Measurements from ENCODE around the gene NDRG4. TPM values are rescaled to one million over a fixed set of nuclear protein-coding genes. Genes with fewer than 3 reads are reported as not detected.
A peak's percentile ranks its signal among the peaks of the same experiment; 100 is the strongest.

Gene NDRG4
- total RNA-seq, 2 experiments from 2014 or later, result 0.83 to 1.2 TPM

GRCh38 chr16:58510776-58511628 is 11.1 kb downstream of the NDRG4 start:
- peak; percentile 14 for DNase-seq
- H3K27ac Mint-ChIP-seq, result no peak overlapping the region
- ChIA-PET POLR2A (no interaction called here), CTCF (interaction anchor here (0.6 to 3.0 kb wide), 4 partner anchors 120 to 245 kb away, joined by 3 to 28 read pairs (median 9); no protein-coding TSS in a partner anchor)
- H3K27me3 Mint-ChIP-seq, result no peaks in the 10 kb centered on the region
- peaks cover 10% of the 10 kb centered on the region for H3K4me1 Mint-ChIP-seq
- peaks cover 3% of the 10 kb centered on the region for H3K36me3 Mint-ChIP-seq (ENCODE audit: low read depth)
- no peak overlapping the region for H3K4me3 Mint-ChIP-seq
- H3K9me3 Mint-ChIP-seq, result no peaks in the 10 kb centered on the region

GRCh38 chr16:58511933-58512815 is 12.2 kb downstream of the NDRG4 start:
- POLR2A ChIA-PET, result no interaction called here
- Mint-ChIP-seq H3K27me3 (no peaks in the 10 kb centered on the region), H3K36me3 (ENCODE audit: low read depth) (peaks cover 3% of the 10 kb centered on the region), H3K27ac (no peak overlapping the region), H3K4me3 (no peak overlapping the region), H3K9me3 (no peaks in the 10 kb centered on the region), H3K4me1 (peaks cover 20% of the 10 kb centered on the region)
- peak; percentile 83 for DNase-seq
- CTCF ChIA-PET, result interaction anchor here (0.7 to 3.0 kb wide), 8 partner anchors 9 to 244 kb away, joined by 3 to 28 read pairs (median 3); no protein-coding TSS in a partner anchor

DNA sequence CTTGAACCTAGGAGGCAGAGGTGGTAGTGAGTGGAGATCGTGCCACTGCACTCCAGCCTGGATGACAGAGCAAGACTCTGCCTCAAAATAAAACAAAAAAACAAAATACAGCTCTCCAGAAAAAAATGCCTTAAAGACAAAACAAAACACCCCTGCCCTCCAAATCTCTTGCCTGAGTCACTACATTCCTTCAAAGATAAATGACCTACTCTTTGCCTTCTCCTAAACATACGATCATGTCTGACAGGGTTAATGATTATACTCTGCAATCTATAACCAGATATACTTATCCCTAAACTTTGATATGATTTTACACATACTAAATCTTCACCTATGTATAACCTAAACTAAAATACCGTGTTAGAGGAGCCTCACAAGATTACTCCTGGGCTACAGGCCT is 13.9 kb downstream of the NDRG4 start:
- ChIA-PET CTCF (interaction anchor here (0.7 to 2.2 kb wide), 8 partner anchors 8 to 242 kb away, joined by 3 to 19 read pairs (median 3); partner anchors contain the start of gene GINS3), POLR2A (interaction anchor here (0.8 kb wide), 1 partner anchor 114 kb away, joined by 3 read pairs; no protein-coding TSS in a partner anchor)
- peaks cover 17% of the 10 kb centered on the region for H3K36me3 Mint-ChIP-seq (ENCODE audit: low read depth)
- H3K4me3 Mint-ChIP-seq, result no peak overlapping the region
- no peaks in the 10 kb centered on the region for H3K9me3 Mint-ChIP-seq
- no peaks in the 10 kb centered on the region for H3K27me3 Mint-ChIP-seq
- H3K27ac Mint-ChIP-seq, result no peak overlapping the region
- DNase-seq, result no peak
- H3K4me1 Mint-ChIP-seq, result peaks cover 35% of the 10 kb centered on the region

GRCh38 chr16:58515125-58515870 is 15.4 kb downstream of the NDRG4 start, which contains the start of gene SETD6:
TSS of gene SETD6 (plus strand) at chr16:58515517. CDS start at chr16:58515538, 21 bp downstream.
- Mint-ChIP-seq H3K27me3 (no peaks in the 10 kb centered on the region), H3K9me3 (no peaks in the 10 kb centered on the region)

GRCh38 chr16:58515871-58516767 is 16.2 kb downstream of the NDRG4 start:
- Mint-ChIP-seq H3K27ac (peak overlapping the region; percentile 9), H3K9me3 (no peaks in the 10 kb centered on the region), H3K4me3 (peak overlapping the region; percentile 80), H3K4me1 (peaks cover 50% of the 10 kb centered on the region), H3K27me3 (no peaks in the 10 kb centered on the region), H3K36me3 (ENCODE audit: low read depth) (peaks cover 36% of the 10 kb centered on the region)
- peak; percentile 48 for DNase-seq
- ChIA-PET POLR2A (interaction anchor here (0.6 to 1.6 kb wide), 5 partner anchors 112 to 240 kb away, joined by 3 to 5 read pairs (median 4); partner anchors contain the start of genes CNOT1 and GINS3), CTCF (no interaction called here)

More at GRCh38 chr16:58515125-58515870, 15.4 kb downstream of the NDRG4 start, which contains the start of gene SETD6:
- Mint-ChIP-seq H3K36me3 (ENCODE audit: low read depth) (peaks cover 27% of the 10 kb centered on the region), H3K4me1 (peaks cover 46% of the 10 kb centered on the region), H3K4me3 (peak within 1 kb of the TSS; percentile 80), H3K27ac (peak within 1 kb of the TSS; percentile 33)
- ChIA-PET POLR2A (interaction anchor here (0.6 to 1.6 kb wide), 5 partner anchors 112 to 241 kb away, joined by 3 to 5 read pairs (median 4); partner anchors contain the start of genes CNOT1 and GINS3), CTCF (interaction anchor here (0.7 to 2.2 kb wide), 2 partner anchors 63 to 241 kb away, joined by 4 to 19 read pairs; no protein-coding TSS in a partner anchor)
- DNase-seq, result peak; percentile 78

DNA sequence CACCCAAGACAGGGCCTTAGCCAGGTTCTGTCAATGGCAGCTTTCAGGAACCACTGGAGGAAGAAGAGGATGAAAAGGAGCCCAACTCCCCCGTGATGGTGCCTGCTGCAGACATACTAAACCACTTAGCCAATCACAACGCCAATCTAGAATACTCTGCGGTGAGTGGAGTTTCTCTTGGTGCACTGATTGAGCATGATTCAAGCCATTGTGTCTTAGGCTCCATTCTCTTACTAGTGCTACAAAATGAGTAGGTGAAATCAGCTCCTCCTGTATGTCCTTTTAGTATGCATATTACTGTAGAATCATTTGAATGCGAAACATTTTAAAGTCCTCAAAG is 16.8 kb downstream of the NDRG4 start:
- POLR2A ChIA-PET, result interaction anchor here (1.4 to 1.6 kb wide), 2 partner anchors 124 to 216 kb away, joined by 4 to 5 read pairs; partner anchors contain the start of gene GINS3
- Mint-ChIP-seq H3K4me1 (peaks cover 50% of the 10 kb centered on the region), H3K27me3 (no peaks in the 10 kb centered on the region), H3K4me3 (peak overlapping the region; percentile 58), H3K27ac (peak overlapping the region; percentile 9), H3K9me3 (no peaks in the 10 kb centered on the region), H3K36me3 (ENCODE audit: low read depth) (peaks cover 37% of the 10 kb centered on the region)
- CTCF ChIA-PET, result interaction anchor here (1.1 kb wide), 1 partner anchor 11 kb away, joined by 3 read pairs; no protein-coding TSS in a partner anchor
- DNase-seq, result no peak

GRCh38 chr16:58518083-58518979 is 18.4 kb downstream of the NDRG4 start:
- ChIA-PET POLR2A (interaction anchor here (0.7 to 2.4 kb wide), 8 partner anchors 9 to 118 kb away, joined by 3 to 11 read pairs (median 3); no protein-coding TSS in a partner anchor), CTCF (interaction anchor here (1.0 to 2.1 kb wide), 5 partner anchors 13 to 238 kb away, joined by 3 to 8 read pairs (median 4); no protein-coding TSS in a partner anchor)
- Mint-ChIP-seq H3K4me3 (no peak overlapping the region), H3K36me3 (ENCODE audit: low read depth) (peaks cover 49% of the 10 kb centered on the region), H3K27ac (peak overlapping the region; percentile 33), H3K4me1 (peaks cover 50% of the 10 kb centered on the region), H3K9me3 (no peaks in the 10 kb centered on the region), H3K27me3 (no peaks in the 10 kb centered on the region)
- no peak for DNase-seq

- POLR2A ChIA-PET, result interaction anchor here (0.8 to 2.4 kb wide), 5 partner anchors 10 to 109 kb away, joined by 3 to 11 read pairs (median 4); no protein-coding TSS in a partner anchor
- Mint-ChIP-seq H3K9me3 (no peaks in the 10 kb centered on the region), H3K36me3 (ENCODE audit: low read depth) (peaks cover 53% of the 10 kb centered on the region), H3K27ac (peak overlapping the region; percentile 33), H3K27me3 (no peaks in the 10 kb centered on the region), H3K4me1 (peaks cover 50% of the 10 kb centered on the region), H3K4me3 (no peak overlapping the region)
- CTCF ChIA-PET, result interaction anchor here (1.0 to 2.1 kb wide), 4 partner anchors 26 to 237 kb away, joined by 3 to 8 read pairs (median 4); no protein-coding TSS in a partner anchor
- DNase-seq, result no peak
These were observed 19.0 kb downstream of the NDRG4 start for GRCh38 chr16:58518980-58519368.

GRCh38 chr16:58519707-58520106 is 19.8 kb downstream of the NDRG4 start:
- no peaks in the 10 kb centered on the region for H3K9me3 Mint-ChIP-seq
- H3K27me3 Mint-ChIP-seq, result no peaks in the 10 kb centered on the region
- no peak overlapping the region for H3K27ac Mint-ChIP-seq
- H3K4me1 Mint-ChIP-seq, result peaks cover 49% of the 10 kb centered on the region
- ChIA-PET POLR2A (interaction anchor here (1.2 to 2.1 kb wide), 2 partner anchors 13 to 108 kb away, joined by 3 to 11 read pairs; no protein-coding TSS in a partner anchor), CTCF (interaction anchor here (0.6 to 1.1 kb wide), 3 partner anchors 14 to 141 kb away, joined by 3 to 4 read pairs (median 3); no protein-coding TSS in a partner anchor)
- no peak overlapping the region for H3K4me3 Mint-ChIP-seq
- no peak for DNase-seq
- peaks cover 60% of the 10 kb centered on the region for H3K36me3 Mint-ChIP-seq (ENCODE audit: low read depth)

DNA sequence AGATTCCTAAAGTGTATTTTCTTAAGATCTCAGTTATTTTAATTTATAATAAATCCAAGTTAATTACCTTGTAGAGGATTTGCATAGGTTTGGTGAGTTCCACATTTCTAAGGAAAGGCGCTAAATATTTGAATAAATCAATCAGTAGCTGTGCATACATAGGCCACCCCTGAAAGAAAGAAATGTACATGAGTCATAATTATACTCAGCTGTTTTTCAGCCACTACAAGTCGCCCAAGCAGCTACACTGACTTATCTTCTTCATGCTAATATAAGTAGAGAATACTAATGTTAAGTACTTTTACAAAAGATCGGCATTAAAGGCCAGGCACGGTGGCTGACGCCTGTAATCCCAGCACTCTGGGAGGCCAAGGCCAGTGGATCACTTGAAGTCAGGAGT is 30.2 kb downstream of the NDRG4 start:
- H3K4me1 Mint-ChIP-seq, result no peaks in the 10 kb centered on the region

More for the DNA sequence above, 30.2 kb downstream of the NDRG4 start:
- H3K36me3 Mint-ChIP-seq (ENCODE audit: low read depth), result peaks cover 69% of the 10 kb centered on the region
- H3K27ac Mint-ChIP-seq, result no peak overlapping the region
- no peaks in the 10 kb centered on the region for H3K9me3 Mint-ChIP-seq
- H3K27me3 Mint-ChIP-seq, result no peaks in the 10 kb centered on the region
- POLR2A ChIA-PET, result no interaction called here
- no peak overlapping the region for H3K4me3 Mint-ChIP-seq
- no peak for DNase-seq
- CTCF ChIA-PET, result interaction anchor here (0.5 to 2.6 kb wide), 3 partner anchors 12 to 25 kb away, joined by 3 to 5 read pairs (median 3); no protein-coding TSS in a partner anchor
